HK-2 (cell line): ENCODE data around the gene PPP1R10.
A peak's percentile ranks its signal among the peaks of the same experiment; 100 is the strongest.

Experiments
- DNase-seq: peaks from one replicate; pipeline ENCODE4 v3.0.0-alpha.2; 2018; ENCODE audit not compliant: unreplicated experiment

The PPP1R10 gene

DNA sequence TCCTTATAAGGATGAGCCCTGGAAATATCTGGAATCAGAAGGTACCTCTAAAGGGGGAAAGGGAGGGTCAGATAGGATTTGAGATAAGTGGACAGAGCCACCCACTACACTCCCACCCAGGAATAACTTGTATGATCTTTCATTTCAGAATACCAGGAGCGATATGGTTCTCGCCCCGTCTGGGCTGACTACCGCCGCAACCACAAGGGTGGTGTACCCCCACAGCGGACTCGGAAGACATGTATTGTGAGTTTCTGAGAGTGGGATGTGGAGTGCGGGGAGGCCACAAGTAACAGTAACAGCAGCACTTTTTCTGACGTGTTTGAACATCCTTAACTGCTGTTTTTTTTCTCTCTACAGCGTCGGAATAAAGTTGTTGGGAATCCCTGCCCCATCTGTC, 2.5 kb upstream of the PPP1R10 start:
- no peak for DNase-seq

DNA sequence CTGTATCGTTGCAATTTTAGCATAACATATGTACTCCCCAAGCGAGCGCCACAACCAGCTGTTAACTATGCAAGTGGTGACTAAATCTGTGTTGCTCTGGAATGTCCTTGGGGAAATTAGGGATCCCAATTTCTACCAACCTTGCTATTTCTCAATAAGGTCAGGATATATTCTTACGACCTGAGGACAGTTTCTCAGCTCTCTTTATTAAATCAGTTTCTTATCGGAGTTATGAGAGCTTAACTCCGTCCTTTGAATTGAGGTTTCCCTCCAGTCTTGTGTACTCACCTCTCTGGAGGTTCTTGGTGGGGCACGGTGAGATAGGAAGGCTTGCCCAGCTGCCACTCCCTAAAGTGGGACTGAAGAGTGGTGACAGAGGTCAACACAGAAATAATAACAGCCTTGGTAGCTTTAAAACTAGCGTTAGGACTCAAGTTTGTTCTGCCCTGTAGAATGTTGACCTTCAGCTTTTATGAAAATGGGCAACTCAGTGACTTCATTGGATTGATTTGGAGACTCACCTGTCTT, 1.3 kb upstream of the PPP1R10 start:
- no peak for DNase-seq

DNA sequence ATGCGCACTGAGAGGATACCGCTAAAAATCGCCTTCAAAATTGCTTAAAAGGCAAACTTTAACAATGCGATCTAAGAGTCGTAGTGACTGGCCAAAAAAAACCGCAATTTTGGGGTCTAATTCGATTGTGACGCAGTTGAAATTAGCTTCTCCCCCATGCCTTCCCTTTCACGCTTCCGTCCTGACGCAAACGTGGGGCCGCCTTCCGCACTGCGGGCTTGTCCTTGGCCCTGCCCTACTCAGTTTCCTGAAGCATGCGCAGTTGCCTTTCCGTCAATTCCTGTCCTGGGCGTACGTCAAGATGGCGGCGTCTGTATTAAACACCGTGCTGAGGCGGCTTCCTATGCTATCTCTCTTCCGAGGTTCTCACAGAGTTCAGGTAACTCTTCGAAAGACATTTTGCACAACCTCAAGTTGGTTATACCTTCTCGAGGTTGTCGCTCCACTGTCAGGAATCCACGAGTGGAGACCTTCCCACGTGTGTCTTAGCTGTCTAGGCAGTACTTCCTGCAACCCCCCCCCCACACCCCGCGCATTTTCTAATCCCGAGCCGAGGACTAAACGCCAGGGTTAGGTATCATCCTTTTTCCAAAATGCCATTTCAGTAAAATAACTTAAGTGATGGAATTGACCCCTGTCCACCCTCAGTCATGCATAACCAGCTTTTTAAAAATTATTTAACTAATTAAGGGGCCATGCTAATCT, 674 bp upstream of the PPP1R10 start, which contains the start of gene MRPS18B:
Gene MRPS18B (plus strand): TSS at position 276 of the 705 bp plus-strand sequence. CDS start 26 bp downstream, at position 302.
- peak; percentile 94 for DNase-seq

DNA sequence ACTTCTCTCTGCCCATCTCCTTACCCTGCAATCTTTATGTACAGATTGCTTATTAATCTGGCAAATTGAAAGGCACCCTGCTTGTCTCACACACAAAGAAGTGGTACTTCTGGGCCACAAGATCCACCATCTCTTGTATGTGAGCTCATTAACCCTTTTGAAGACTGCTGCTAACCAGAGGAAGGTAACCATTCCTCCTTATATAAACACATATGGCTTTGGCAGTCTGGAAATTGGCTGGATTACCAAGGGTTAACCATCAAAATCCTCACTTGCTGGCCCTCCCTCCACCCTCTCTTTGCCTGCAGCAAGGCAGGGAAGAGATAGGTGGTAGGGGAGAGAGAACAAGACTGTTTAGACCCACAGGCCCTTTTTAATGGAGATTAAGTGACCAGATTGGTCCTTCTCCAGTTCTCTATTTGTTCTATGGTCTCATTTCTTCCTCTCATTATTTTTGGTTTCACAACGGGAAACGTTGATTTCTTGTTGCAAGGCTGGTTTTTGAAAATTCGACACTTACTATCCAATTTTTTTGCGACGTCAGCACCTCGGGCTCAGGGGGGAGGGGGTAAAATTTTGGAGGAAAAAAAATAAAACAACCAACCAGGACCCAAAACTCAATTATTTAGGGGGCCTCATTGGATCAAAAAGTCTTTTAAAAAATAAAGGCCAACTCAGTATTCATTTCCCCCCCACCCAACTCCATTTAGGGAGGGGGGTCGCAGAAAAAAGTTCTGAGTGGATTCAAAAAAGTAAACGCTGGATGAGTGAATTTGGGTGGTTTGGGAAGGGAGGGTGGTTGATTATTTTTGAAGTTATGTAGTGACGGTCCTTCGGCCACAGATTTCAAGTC, 859 bp downstream of the PPP1R10 start:
- DNase-seq: no peak

DNA sequence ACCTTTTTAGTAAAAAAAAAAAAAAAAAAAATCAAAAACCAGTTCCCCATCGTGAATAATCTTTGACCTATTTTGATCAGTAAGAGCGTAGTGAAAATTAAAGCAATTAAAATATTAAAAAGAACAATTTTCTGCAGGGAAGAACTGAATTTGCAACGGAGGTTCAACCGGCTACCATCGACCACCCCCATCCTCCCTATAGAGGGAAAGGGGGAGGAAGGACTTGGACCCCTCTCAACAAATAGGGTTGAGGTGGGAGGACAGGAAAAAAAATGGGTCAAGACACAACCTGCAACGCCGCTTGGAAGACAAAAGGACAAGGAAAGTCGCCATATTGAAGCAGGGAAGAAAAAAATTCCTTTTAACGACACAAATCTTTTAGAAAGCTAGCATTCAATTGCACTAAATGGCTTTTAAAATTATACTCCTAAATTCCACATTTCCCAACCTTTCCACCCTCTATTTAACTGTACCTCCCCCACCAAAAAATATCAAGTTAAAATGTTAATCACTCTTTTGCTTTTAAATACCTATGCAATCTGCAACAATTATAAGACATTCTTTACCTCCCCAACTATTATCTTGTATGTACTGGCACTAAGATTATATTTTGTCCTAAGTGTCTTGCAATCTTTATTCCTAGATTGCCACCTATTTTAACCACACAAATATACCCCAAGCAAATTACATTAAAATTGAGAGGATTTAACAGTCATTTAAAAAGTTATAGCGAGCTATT, 1.7 kb downstream of the PPP1R10 start:
- DNase-seq: peak; percentile 63

DNA sequence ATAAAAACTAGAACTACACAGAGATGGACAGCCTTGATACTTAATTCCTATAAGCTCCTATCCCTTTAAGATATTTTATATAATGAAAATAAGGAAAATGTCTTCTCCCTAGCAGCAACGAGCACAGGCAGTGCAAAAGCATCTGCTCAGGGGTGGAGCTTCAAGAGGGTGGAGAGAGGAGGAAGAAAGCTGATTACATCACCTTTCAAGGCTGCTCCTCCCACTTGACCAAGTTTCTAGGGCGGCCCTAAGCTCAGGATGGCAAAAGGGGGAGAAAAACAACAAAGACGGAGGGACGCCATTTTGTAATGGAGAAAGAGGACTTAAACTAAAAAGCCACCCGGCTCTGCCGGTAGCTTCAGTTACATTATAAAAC, 2.2 kb downstream of the PPP1R10 start:
- peak; percentile 81 for DNase-seq

DNA sequence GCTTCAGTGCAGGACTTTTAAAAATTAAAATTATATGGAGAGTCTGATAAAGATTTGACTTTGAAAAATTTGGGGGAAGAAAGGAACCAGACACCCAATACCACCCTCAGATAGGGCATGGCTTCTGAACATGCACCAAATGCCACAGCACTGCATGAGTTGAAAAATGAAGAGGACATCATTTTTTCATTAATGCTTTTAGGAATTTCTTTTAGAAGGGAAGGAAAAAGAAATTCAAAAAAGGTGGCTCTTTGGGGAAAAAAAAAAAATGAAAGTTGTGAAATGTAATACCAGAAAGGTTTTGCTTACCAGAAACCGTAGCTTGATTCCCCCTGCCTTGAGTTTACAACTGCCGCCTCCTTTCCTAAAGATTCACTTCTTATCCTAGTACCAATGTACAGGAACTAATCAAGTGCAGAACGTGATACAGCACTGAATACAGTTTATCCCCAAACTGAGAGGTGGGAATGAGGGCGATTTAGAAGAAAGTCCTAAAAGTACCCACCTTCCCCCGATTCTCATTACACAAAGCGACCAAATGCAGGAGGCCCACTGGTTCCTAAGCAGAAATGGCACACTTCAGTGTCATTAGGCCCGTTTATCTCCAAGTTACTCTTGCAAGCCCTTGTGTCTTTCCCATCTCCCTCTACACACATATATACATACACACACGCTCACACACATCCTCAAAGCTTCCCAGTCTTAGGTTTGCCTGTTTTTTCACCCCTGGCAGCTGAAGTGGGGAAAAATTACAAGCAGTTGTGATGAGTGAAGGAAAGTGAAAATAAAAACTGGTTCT, 2.8 kb downstream of the PPP1R10 start:
- DNase-seq: no peak

DNA sequence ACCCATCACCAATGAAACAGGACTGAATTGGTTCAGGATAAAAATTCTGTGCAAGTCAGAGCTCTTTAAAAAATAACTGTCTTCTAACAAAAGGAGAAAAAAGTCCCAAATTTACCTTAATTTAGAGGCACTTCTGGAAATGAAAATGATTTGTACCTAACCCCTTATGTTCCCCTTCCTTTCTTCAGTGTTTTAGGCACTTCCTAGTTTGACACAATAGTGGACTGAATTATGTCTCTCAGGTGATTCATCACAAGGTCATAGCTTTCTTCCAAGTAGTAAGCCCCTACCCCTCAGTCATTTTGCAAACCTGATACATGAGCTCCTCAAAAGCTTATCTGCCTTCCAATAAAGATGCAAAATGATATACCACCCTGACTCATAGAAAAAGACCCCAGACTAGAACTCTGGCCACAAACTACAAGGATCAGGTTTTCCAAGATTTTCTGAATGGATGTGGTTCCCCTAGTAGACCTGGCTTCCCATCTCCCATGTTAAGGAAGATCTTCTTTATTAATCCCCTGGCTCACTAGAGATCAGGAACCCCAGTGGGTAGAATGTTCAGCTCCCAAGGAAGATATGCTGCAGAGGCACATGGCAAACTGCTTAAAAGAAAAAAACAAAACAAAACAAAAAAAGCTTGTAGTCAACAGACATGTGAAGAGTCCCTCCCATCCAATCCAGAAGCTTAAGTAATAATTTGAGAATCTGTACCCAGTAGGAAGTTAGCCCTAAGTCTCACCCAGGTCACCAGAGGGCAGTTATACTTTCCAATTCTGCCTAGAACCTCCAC, 3.6 kb downstream of the PPP1R10 start:
- DNase-seq: no peak

DNA sequence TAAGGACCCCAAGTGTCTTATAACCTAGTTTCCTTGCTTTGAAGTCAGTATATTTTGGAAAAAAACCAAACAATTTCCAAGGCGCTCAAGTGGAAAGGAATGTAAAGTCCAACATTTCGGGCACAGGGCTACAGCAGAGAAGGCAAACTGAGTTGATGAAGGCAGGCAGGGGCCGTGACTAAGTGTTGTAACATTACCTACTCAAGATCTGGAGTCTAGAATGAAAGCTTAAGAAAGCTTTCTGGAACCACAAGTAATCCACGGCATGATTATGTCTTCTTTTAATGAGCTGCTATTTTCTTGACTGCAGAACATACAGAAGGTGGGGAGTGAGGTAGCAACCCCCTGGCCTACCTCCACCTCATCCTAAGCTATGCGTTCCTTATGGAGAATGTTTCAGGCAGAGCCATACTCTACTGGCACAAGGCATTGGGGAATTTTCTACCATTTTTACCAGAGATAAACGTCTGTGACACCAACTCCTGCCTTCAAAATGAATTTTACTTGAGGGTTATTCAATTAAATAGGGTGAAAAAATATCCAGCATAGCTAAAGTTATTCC, 4.3 kb downstream of the PPP1R10 start:
- DNase-seq: peak; percentile 54

DNA sequence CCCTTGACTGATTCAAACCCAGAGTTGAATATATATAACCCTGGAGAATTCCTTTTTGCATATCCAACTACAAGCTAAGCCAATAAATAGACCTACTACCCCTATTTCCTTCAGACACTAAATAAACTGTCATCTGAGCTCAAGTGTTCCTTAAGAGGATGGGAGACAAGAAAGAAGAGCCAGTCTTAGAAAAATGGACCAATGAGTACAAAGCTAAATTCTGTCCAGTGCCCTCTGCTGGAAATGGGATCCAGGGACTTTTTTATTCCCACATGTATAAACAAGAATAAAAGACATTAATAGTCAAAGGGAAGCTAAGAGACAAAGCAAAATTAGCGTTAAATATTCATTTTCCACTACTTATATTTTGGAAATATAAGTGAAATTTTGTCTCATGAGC, 4.8 kb downstream of the PPP1R10 start:
- no peak for DNase-seq

DNA sequence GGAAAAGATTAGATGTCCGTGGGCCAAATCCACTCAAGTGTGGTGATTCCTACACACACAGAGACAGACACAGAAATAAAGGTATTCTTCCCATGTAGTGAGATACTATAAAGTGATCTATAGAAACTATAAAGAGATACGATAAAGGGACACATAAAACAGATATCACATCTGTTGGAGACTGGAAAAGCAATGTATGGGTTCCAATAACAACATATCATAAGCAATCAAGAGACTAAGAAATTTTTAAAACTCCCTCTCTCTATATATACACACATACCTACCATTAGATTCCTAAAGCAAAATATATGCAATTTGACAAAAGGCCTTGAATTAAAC, 5.2 kb downstream of the PPP1R10 start:
- DNase-seq: no peak

DNA sequence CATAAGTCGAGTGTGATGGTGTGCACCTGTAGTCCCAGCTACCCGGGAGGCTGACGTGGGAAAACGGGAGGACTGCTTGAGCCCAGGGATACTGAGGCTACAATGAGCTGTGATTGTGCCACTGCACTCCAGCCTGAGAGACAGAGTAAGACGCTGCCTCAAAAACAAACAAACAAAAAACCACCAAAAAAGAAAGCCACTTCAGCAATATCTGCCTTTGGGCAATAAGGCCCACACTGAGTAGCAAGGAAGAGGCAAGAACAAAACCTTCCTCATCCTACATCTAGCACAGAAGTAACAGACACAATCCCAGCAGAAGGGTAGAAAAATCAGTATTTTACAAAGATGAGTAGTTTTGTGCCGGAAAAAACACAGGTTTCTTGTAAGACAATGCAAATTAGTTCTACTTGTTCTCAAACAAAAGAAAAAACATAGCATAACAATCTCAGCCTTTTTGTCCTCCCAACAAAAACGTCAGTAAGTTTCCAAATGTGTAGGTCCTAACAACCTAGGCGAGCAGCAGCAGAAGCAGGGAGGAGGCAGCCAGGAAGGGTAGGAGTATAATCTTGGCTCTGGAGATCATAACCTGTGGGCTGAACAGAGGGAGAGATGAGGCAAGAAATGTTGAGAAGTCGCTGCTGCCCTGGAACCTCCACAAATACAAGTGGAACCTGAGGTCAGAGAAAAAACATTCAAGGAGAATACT, 5.7 kb downstream of the PPP1R10 start:
- DNase-seq: no peak

DNA sequence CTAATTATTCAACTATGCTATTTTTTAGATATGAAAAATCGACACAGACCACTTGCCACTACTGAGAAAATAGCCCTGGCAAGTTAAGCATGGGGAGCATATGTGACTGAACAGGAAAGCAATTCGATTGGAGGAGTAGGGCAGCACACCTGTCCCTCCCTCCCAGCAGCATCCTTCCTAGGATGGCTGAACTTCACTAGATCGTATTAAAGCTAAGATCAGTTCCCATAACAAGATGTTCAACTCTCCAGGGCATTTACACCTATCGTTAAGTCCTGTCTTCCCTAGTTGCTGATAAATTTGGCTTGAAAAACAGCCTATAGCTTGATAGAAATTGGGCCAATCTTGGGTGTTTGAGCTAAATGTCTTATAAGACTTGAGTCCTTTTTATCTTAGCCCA, 7.0 kb downstream of the PPP1R10 start:
- no peak for DNase-seq

DNA sequence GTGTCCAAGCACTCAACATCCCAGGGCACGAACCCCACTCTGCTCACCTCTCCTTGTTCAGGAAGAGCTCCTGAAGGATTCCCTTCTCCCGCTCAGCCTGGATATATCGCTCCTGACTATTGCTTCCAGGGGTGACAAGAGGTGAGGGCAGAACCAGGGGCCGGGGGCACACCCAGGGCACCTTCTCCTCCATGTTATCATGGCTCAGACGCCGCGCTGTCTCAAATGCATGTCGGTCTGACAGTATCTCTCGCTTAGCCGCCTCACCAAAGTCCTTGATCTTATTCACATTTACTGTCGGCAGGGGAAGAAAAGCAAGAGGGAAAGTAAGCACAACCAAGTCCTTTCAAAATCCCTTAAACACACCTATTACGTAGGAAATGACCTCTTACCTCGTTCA, 13.1 kb downstream of the PPP1R10 start:
- DNase-seq: no peak

DNA sequence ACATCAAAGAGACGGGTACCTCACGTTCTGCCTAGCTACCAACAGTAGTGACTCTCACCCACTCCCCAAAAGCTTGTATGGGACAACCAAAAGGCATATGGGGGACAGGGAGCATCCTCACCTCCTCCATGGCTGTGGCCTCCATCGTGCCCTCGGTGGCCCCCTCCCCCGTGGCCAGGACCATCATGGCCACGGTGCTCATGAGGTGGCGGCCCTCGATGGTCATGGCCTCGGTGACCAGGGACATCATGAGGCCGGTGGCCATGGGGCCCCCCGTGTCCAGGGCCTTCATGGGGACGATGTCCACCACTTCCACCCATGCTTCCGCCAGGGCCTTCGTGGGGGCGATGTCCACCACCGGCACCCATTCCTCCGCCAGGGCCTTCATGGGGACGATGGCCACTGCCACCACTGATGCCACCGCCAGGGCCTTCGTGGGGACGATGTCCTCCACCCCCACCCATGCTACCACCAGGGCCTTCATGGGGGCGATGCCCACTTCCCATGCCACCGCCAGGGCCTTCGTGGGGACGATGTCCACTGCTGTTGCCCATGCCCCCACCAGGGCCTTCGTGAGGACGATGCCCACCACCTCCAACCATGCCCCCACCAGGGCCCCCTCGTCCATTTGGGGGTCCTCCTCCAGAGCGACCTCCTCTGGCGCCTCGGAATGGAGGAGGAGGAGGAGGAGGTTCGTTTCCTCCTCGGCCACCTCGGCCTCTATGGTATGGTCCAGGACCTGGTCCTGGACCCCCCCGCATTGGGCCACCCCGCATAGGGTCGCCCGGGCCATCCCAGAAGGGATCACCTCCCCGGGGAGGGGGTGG, 15.0 kb downstream of the PPP1R10 start:
- no peak for DNase-seq

DNA sequence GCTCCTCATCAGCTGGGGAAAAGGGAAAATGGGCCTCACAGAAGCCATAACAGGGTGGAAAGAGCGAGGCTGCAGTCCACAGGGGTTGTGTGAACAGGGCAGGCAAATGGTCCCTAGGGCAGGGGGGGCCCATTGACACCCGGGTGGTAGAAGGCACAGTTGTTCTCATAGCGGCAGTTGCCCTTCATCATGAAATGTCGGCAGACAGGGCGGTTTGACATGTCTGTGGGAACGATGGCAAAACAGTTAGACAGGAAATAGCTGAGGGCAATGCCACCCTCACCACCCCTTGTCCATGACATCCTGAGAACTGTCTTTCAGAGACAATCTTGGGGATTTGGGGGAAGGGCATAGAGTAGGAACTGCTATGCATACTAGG, 15.6 kb downstream of the PPP1R10 start:
- DNase-seq: no peak

DNA sequence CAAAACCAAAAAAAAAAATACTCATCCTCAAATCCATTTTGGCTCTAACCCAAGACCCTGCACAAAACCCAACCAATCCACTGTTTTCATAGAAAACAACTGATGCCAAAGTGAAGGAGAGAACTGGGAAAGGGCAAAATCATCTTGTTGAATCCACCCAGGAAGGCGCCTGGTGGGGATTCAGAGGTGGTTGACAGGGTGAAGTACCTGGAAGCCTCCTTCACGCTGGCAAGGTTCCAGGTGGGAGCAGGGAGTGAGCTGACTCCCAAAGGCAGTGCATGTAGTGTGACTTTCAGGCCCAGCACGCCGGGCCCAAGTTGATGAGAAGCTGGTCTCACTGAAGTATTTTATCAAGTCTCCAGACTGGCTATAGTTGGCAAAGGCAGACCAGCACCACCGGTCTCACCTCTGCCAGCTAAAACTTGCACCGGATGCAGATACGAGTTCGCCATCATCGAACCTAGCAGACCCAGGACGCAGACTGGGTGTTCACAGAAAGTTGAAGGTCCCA, 16.5 kb downstream of the PPP1R10 start:
- no peak for DNase-seq

DNA sequence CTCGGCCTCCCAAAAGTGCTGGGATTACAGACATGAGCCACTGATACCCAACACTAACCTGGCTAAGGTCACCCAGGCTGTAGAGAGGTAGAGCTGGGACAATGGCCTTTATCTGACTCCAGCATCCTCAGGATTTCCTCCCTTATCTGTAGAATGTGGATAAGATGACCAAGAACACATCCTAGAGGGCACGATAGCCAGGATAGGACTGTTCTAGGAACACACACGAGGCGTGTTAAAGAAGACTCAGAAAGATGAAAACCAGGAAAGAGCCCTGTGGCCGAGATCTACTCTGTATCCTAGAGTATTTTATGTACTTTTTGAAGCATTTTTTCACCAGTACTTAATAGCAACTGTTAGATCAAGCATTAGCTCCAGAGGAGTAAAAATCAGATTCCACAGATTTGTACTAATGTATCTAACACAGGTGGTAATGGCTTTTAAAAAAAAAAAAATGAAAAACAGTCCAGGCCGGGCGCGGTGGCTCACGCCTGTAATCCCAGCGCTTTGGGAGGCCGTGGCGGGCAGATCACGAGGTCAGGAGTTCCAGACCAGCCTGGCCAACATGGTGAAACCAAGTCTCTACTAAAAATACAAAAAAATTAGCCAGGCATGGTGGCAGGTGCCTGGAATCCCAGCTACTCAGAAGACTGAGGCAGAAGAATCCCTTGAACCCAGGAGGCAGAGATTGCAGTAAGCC, 17.3 kb downstream of the PPP1R10 start:
- DNase-seq: no peak
